ENCODE measurements around the gene FOXD4L1. TPM values are rescaled to one million over a fixed set of nuclear protein-coding genes. Genes with fewer than 3 reads are reported as not detected.

Gene FOXD4L1
- total RNA-seq, 1 experiment from 2014 or later, result not detected

Other genes starting within 250 kb of the FOXD4L1 start
- not detected in 2 replicates for gene PAX8, start 219.7 kb upstream of the FOXD4L1 start, total RNA-seq (2021)
- gene ZNG1B, start 61.0 kb upstream of the FOXD4L1 start, total RNA-seq (2021), result 41.7 TPM in 2 replicates
- 11.4 and 12.7 TPM in 2 replicates for gene RABL2A, start 128.6 kb downstream of the FOXD4L1 start, total RNA-seq (2021)

All from H9 (cell line).